Measurements from ENCODE around the gene STX4. TPM values are rescaled to one million over a fixed set of nuclear protein-coding genes. Genes with fewer than 3 reads are reported as not detected.

The STX4 gene
- total and polyA plus RNA-seq, 4 donors = 11.4 to 22.1 (median 17.4) TPM

- Histone ChIP-seq H3K27me3 (ENCODE audit: control insufficient read depth in 4 of 4, insufficient read depth in 4 of 4, low read length in 3 of 4) (no peaks in the 10 kb centered on the region), H3K36me3 (ENCODE audit: control insufficient read depth in 4 of 4, insufficient read depth in 3 of 4, low read depth in 1 of 4, low read length in 3 of 4) (peaks cover 4 to 53% (median 20%) of the 10 kb centered on the region in 4 donors), H3K4me1 (ENCODE audit: control insufficient read depth in 4 of 4, insufficient read depth in 4 of 4, low read length in 3 of 4) (peaks cover 0 to 13% (median 8%) of the 10 kb centered on the region in 4 donors), H3K9me3 (ENCODE audit: control insufficient read depth in 4 of 4, low read length in 3 of 4) (no peaks in the 10 kb centered on the region), H3K9ac (ENCODE audit: low read depth in 1 of 2, low read length in 2 of 2) (no peak overlapping the region), H3K4me3 (ENCODE audit: low read depth in 1 of 3, low read length in 3 of 3) (no peak overlapping the region), H3K27ac (ENCODE audit: low read depth in 1 of 2, low read length in 2 of 2) (no peak overlapping the region)
- no peak for DNase-seq (ENCODE audit: low spot score)
- WGBS = 93% methylated on average over 15 of the region's 15 CpGs
- TF ChIP-seq REST (IDR thresholded peaks at IDR 0.05) (no peak), RXRA (IDR thresholded peaks at IDR 0.05) (no peak), HNF4G (IDR thresholded peaks at IDR 0.05) (no peak), ATF3 (IDR thresholded peaks at IDR 0.05) (no peak), RAD21 (IDR thresholded peaks at IDR 0.05) (no peak), SP1 (IDR thresholded peaks at IDR 0.05) (no peak), YY1 (IDR thresholded peaks at IDR 0.05) (no peak), ZBTB33 (IDR thresholded peaks at IDR 0.05) (no peak), NR2F2 (IDR thresholded peaks at IDR 0.05) (no peak), JUND (IDR thresholded peaks at IDR 0.05) (no peak), EGR1 (IDR thresholded peaks at IDR 0.05; ENCODE audit: low read depth in 2 of 2) (no peak), GABPA (IDR thresholded peaks at IDR 0.05 in 1 of 2, conservative IDR thresholded peaks at IDR 0.05 in 1 of 2) (no peak), FOXA1 (IDR thresholded peaks at IDR 0.05) (no peak), HNF4A (conservative IDR thresholded peaks at IDR 0.05) (no peak), FOXA2 (IDR thresholded peaks at IDR 0.05) (no peak), TAF1 (conservative IDR thresholded peaks at IDR 0.05) (no peak)
- TF ChIP-seq, protein P1, sequence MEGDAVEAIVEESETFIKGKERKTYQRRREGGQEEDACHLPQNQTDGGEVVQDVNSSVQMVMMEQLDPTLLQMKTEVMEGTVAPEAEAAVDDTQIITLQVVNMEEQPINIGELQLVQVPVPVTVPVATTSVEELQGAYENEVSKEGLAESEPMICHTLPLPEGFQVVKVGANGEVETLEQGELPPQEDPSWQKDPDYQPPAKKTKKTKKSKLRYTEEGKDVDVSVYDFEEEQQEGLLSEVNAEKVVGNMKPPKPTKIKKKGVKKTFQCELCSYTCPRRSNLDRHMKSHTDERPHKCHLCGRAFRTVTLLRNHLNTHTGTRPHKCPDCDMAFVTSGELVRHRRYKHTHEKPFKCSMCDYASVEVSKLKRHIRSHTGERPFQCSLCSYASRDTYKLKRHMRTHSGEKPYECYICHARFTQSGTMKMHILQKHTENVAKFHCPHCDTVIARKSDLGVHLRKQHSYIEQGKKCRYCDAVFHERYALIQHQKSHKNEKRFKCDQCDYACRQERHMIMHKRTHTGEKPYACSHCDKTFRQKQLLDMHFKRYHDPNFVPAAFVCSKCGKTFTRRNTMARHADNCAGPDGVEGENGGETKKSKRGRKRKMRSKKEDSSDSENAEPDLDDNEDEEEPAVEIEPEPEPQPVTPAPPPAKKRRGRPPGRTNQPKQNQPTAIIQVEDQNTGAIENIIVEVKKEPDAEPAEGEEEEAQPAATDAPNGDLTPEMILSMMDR (IDR thresholded peaks at IDR 0.05; ENCODE audit: low read depth, low read length, missing input control) = no peak
- TF ChIP-seq, protein P2, sequence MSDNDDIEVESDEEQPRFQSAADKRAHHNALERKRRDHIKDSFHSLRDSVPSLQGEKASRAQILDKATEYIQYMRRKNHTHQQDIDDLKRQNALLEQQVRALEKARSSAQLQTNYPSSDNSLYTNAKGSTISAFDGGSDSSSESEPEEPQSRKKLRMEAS (IDR thresholded peaks at IDR 0.05) = no peak
Measured at GRCh38 chr16:31078597-31079341, 45.4 kb downstream of the STX4 start.

Measured in liver (tissue), 9 donors.